ENCODE measurements around the gene PLEKHA1. TPM values are rescaled to one million over a fixed set of nuclear protein-coding genes. Genes with fewer than 3 reads are reported as not detected.

PLEKHA1 gene
- 10 to 100 TPM; 24.2 to 38.9 (median 26.2) TPM for total RNA-seq

DNA sequence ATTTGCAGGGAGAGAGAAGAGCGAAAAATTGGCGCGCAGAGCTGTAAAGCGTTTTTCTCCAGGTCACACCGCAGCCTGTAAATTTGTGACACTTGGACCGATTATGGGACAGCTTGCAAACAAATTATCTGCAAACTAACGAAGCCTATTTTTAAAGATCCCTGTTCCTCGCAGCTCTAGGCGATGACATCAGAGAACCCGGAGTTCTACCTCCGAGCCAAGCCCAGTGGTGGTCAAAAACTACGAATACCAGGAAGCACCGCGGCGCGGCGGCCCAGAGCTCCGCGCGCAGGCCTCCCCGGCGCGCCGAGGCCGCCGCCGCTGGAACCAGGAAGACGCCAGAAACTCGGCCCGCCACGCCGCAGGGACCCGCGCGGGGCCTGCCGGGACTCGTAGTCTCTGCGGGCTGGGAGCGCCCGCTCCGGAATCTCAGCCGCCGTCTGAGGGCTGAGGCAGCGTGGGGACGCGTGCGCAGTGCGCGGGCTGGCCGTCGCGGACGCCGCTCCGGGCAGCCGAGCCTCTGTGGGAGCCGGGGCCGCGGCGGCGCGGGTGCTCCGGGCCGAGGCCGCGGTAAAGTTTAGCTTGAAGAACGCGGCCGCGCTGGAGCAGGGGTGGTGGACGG is at the start of gene PLEKHA1:
Gene PLEKHA1, plus strand, starts transcription at position 472 of the 622 bp plus-strand sequence. CDS start 18,493 bp downstream, outside the sequence.
- peak within 1 kb of the TSS; percentile 84 to 99 (median 92) for H3K4me3 ChIP-seq
- H3K9me3 ChIP-seq, result no peaks in the 10 kb centered on the region
- DNase-seq (ENCODE audit: low spot score in 2 of 2), result peak; percentile 92 to 93
- no peaks in the 10 kb centered on the region for H3K36me3 ChIP-seq
- no peaks in the 10 kb centered on the region for H3K4me1 ChIP-seq
- H3K27ac ChIP-seq, result peak within 1 kb of the TSS; percentile 97 to 100
- intact Hi-C loops (cut with DNase I; ENCODE audit: low total_unique reads), result no loop called here
- no peaks in the 10 kb centered on the region for H3K27me3 ChIP-seq
- peak in 1 of 3 donors; percentile 43 for TF ChIP-seq POLR2AphosphoS5 (IDR thresholded peaks at IDR 0.05)
- TF ChIP-seq, protein P1, sequence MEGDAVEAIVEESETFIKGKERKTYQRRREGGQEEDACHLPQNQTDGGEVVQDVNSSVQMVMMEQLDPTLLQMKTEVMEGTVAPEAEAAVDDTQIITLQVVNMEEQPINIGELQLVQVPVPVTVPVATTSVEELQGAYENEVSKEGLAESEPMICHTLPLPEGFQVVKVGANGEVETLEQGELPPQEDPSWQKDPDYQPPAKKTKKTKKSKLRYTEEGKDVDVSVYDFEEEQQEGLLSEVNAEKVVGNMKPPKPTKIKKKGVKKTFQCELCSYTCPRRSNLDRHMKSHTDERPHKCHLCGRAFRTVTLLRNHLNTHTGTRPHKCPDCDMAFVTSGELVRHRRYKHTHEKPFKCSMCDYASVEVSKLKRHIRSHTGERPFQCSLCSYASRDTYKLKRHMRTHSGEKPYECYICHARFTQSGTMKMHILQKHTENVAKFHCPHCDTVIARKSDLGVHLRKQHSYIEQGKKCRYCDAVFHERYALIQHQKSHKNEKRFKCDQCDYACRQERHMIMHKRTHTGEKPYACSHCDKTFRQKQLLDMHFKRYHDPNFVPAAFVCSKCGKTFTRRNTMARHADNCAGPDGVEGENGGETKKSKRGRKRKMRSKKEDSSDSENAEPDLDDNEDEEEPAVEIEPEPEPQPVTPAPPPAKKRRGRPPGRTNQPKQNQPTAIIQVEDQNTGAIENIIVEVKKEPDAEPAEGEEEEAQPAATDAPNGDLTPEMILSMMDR (IDR thresholded peaks at IDR 0.05), result no peak

DNA sequence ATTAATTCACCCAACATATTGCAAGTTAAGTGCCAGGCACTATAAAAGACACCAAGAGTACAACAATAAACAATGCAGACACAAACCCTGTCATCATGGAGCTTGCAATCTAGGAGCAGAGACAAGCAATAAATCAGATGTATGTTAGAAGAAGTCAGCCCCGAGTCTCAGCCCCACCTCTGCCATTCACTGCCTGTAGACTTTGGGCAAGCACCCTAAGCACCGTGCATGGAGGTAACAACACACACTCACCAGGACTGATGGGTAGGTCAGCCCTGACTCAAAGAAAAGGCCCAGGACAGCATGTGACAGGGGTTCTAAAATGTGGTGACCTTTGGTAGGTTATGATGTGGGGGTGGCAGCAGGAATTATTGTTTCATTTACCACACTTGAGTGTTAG is 49.3 kb upstream of the PLEKHA1 start:
- Histone ChIP-seq H3K4me3 (no peak overlapping the region), H3K4me1 (no peaks in the 10 kb centered on the region), H3K27ac (no peak overlapping the region), H3K9me3 (no peaks in the 10 kb centered on the region), H3K27me3 (no peaks in the 10 kb centered on the region), H3K36me3 (no peaks in the 10 kb centered on the region)
- intact Hi-C loops (cut with DNase I; ENCODE audit: low total_unique reads), result no loop called here
- no peak for DNase-seq (ENCODE audit: low spot score in 2 of 2)
- TF ChIP-seq, protein P1 (IDR thresholded peaks at IDR 0.05), result no peak
- no peak for TF ChIP-seq POLR2A (IDR thresholded peaks at IDR 0.05)

DNA sequence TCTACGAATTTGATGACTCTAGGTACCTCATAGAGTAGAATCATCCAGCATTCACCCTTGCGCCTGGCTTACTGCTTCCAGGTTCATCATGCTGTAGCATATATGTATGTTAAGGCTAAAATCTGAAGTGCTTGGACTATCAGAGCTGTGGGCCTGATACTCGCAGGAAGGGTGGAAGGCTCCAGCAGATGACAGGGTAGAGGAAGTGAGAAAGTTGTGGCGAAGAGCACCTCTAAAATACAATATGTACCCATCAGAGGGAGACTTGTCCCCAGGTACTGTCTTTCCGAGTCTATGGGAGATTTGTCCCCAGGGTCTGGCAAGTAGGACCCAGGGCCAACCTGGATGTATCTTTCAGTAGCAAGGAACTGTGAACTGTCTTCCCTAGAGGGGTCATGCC is 48.1 kb upstream of the PLEKHA1 start:
- H3K27ac ChIP-seq, result no peak overlapping the region
- no peaks in the 10 kb centered on the region for H3K4me1 ChIP-seq
- DNase-seq (ENCODE audit: low spot score in 2 of 2), result no peak
- H3K27me3 ChIP-seq, result no peaks in the 10 kb centered on the region
- no peaks in the 10 kb centered on the region for H3K36me3 ChIP-seq
- H3K4me3 ChIP-seq, result no peak overlapping the region
- intact Hi-C loops (cut with DNase I; ENCODE audit: low total_unique reads), result no loop called here
- TF ChIP-seq, protein P1 (IDR thresholded peaks at IDR 0.05), result no peak
- TF ChIP-seq POLR2A (IDR thresholded peaks at IDR 0.05) (no peak), POLR2AphosphoS5 (IDR thresholded peaks at IDR 0.05) (no peak)
- H3K9me3 ChIP-seq, result no peaks in the 10 kb centered on the region

DNA sequence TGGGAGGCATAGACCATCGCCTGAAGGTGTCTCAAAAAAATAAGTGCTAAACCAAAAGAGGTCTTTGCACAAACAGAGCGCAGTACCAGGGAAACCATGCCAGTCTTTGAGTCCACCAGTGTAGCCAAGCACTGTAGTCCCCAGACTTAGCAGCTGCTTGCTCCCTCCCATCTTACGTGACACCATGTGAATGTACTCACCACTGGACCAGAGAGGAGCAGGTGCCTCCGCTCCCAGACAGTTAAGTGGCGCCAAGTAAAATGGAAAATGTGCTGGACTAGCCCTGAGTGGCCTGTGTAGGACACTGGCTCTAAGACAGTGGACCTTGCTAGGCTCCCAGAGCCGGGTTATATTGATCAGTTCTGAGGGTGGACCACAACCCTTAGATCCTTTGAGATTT is 47.7 kb upstream of the PLEKHA1 start:
- intact Hi-C loops (cut with DNase I; ENCODE audit: low total_unique reads), result no loop called here
- DNase-seq (ENCODE audit: low spot score in 2 of 2), result no peak
- no peak overlapping the region for H3K27ac ChIP-seq

More for the DNA sequence above, 47.7 kb upstream of the PLEKHA1 start:
- H3K9me3 ChIP-seq, result no peaks in the 10 kb centered on the region
- H3K4me3 ChIP-seq, result no peak overlapping the region
- no peaks in the 10 kb centered on the region for H3K4me1 ChIP-seq
- H3K27me3 ChIP-seq, result no peaks in the 10 kb centered on the region
- no peak for TF ChIP-seq POLR2AphosphoS5 (IDR thresholded peaks at IDR 0.05)
- TF ChIP-seq, protein P1 (IDR thresholded peaks at IDR 0.05), result no peak
- H3K36me3 ChIP-seq, result no peaks in the 10 kb centered on the region
